ENCODE measurements around the gene ATF7. TPM values are rescaled to one million over a fixed set of nuclear protein-coding genes. Genes with fewer than 3 reads are reported as not detected.
"Not testable (repeated sequence)": the region's sequence is repeated elsewhere in the genome, so short reads cannot be mapped to it uniquely, and the experiment has no call there.

Gene ATF7
- total RNA-seq, 1 donor from 2014 or later, result 44.7 TPM

- DNase-seq (ENCODE audit: low spot score), result not testable (repeated sequence)
Measured at GRCh38 chr12:53598971-53599370, 27.2 kb downstream of the ATF7 start.

GRCh38 chr12:53596920-53597363 is 29.2 kb downstream of the ATF7 start:
- DNase-seq (ENCODE audit: low spot score), result no peak

- no peak for DNase-seq (ENCODE audit: low spot score)
Measured at GRCh38 chr12:53594897-53595615, 31.1 kb downstream of the ATF7 start.

DNA sequence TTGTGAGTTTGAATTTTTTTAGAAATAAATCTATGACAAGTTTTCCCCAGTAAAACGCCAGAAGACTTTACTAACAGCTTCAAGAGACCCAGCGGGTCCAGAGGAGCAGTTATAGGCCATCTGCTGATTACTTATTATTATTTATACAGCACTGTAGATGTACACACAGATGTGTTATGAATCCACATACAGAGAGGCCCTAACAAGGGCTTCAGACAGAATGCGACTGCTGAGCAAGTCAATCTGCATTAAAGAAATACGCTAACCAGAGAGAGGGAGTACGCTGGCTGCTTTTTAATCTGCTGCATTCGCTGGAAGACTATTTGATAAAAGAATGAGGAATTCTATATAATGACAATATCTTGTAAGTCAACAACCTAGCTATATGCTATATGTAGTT is 32.5 kb downstream of the ATF7 start:
- no peak for DNase-seq (ENCODE audit: low spot score)

DNA sequence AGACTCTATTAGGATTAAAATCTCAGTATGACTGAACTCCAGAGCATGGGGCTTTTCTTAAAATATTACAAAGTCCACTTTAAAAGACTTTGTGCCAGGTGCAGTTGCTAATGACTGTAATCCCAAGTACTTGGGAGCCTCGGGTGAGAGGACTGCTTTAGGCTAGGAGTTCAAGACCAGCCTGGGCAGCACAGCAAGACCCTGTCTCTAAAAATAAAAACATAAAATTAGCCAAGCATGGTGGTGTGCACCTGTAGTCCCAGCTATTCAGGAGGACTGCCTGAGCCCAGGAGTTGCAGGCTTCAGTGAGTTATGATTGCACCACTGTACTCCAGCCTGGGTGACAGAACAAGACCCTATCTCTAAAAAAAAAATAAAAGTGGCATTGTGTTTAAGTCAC is 33.2 kb downstream of the ATF7 start:
- no peak for DNase-seq (ENCODE audit: low spot score)

DNA sequence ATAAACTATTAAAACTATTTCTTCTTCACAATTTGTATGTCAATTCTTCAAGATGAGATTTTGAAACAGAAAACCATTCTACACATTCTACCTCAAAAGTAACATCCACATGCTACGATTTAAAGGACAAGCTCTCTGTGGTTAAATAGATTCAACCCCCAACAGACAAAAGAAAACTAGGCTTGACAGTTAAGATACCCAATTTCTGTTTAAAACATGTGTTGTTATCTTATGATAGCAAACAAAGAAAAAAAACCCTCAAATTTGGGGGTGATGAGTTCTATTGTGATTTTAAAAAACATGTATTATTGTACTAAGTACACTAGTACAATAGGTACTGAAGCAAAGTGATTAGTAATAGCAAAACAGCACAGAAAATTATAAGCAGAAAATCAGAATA is 33.8 kb downstream of the ATF7 start:
- no peak for DNase-seq (ENCODE audit: low spot score)

DNA sequence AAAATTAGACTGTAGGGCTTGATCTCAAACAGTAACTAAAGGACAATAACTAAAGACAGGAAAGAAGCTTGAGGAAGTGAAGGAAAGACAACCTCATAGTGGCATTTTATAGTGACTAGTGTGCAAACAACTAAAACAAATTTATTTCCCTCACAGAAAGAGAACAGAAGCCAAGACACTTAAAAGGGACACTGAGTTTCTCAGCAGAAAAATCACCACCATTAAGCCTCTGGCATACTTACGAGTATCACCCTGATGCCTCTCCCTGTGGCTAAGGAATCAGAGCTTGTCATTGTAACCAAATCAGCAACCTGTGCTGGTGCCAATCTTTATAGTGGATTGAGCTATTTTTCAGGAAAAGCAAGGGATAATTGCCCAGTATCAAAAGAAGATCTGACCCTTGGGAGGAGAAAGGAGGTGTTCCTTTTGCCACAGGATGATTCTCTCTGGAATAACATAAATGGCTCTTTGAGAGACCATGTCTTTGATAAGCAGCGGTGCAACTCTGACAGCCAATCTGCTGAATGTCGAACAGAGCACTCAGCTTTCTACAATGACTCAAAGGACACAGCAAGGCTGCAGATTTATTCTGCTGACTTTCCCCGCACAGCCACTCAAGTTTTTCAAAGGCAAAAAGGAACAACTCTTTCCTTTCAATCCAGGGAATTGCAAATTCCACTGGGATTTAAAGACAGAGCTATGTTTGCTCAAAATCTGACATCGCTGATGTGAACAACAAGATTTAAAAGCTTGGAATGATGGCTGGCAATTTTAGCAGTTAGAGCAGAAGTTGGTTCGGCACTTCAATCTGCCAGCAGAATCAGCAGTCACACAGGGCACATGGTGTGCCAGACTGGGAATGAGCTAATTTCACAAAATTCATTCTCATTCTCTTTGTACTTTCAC is 34.6 kb downstream of the ATF7 start:
- no peak for DNase-seq (ENCODE audit: low spot score)

DNA sequence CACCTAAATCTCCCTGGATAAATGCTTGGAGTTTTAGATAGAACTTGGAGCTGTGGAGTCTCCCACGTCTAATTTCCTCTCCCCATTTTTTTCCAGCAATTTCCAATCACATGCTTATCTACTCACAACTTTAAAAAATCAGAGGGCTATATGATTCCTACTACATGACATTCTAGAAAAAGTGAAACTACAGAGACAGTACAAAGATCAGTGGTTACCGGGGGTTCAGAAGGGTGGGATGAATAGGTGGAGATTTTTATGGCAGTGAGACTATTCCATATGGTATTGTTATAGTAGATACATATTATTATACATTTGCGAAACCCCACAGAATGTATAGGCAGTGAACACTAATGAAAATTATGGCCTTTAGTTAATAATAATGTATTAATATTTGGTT is 35.5 kb downstream of the ATF7 start:
- no peak for DNase-seq (ENCODE audit: low spot score)

GRCh38 chr12:53589915-53590314 is 36.3 kb downstream of the ATF7 start:
- DNase-seq (ENCODE audit: low spot score), result no peak

GRCh38 chr12:53589423-53589822 is 36.8 kb downstream of the ATF7 start:
- DNase-seq (ENCODE audit: low spot score), result no peak

GRCh38 chr12:53588123-53588522 is 38.1 kb downstream of the ATF7 start:
- no peak for DNase-seq (ENCODE audit: low spot score)

DNA sequence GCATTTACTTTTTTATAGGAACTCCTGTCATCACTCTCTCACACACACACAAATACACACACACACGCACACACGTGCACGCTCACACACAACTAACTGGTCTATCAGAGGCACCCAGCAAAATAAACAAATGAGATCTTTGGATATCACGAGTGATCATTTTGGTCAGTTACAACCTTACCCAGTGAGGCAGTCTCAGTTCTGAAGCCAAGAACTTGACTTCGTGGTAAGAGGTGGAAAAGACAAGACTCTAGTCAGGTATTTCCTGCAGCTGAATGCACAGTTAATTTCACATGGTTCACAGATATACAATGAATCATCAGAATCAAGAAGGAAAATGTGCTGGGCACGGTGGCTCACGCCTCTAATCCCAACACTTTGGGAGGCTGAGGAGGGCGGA is 39.4 kb downstream of the ATF7 start:
- no peak for DNase-seq (ENCODE audit: low spot score)

DNA sequence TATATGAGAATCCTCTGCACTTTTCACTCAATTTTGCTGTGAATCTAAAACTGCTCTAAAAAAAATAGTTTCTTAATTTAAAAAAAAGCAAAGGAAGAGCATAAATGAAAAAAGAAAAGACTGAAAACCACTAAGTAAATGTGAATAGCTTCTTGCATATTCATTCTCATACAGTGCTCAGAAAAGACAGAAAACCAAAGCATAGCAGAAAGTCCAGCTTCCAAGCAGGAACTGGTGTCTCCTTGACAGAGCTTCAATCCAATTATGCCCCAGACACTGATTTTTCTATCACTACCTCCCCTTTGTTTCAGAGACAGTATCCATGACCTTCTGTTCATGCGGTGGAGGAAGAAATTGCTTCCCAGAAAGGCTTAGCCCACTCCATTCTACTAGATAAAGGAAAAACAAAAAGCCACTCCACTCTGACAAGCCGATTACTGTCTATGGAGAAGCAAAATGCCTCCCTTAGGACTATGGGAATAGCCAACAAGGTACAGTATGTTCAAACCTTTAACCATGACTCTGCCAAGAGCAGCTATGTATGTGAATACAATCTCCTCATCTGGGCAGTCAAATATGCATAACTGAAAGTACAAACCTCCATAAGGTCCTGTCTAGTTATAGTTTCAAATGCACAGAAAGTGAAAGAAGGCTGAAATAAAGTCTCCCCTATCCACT is 40.6 kb downstream of the ATF7 start:
- no peak for DNase-seq (ENCODE audit: low spot score)

GRCh38 chr12:53579545-53579955 is 46.6 kb downstream of the ATF7 start:
- DNase-seq (ENCODE audit: low spot score), result no peak

- no peak for DNase-seq (ENCODE audit: low spot score)
Measured at GRCh38 chr12:53578783-53579182, 47.4 kb downstream of the ATF7 start.

GRCh38 chr12:53577941-53578352 is 48.2 kb downstream of the ATF7 start:
- DNase-seq (ENCODE audit: low spot score), result no peak

DNA sequence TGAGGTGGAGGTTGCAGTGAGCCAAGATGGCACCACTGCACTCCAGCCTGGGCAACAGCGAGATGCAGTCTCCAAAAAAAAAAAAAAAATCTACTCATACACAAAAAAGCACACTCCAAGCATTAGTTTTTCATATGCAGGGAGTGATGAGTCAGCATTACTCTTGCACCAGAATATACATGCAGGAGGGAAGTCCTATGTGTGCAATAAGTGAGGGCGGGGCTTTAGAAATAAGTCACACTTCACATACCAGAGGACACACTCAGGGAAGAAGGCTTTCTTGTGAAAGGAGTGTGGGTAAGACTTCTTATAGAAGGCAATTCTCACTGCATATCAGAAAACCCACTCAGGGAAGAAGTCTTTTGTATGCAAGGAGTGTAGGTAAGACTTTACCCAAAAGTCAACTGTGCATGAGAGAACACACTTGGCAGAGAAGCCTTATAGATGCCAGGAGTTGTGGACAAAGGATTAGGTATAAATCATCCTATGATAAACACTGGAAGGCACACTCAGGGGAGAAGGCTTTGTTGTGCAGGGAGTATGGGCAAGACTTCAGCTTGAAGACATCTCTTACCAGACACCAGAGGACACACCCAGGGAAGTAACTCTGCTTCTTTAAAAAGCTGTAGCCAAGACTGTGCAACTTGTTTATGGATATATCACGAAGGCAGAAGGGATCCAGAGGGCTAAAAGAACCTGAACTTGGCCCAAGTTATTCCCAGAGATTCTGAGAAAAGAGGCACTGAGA is 50.5 kb downstream of the ATF7 start:
- DNase-seq (ENCODE audit: low spot score), result no peak

- DNase-seq (ENCODE audit: low spot score), result no peak
Measured at GRCh38 chr12:53572134-53572758, 53.9 kb downstream of the ATF7 start.

DNA sequence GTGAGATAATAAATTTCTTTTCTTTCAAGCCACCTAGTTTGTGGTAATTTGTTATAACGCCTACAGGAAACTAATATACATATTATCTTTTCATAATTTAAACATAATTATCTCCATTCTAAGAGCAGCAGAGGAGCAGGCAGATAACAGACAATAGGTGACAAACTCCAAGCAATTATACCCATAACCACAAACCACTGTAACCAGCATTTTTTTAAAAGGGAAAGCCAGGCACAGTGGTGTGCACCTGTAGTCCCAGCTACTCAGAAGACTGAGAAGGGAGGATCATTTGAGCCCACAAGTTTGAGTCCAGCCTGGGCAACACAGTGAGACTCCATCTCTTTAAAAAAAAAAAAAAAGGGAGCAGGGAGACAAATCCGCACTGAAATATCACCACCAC is 54.9 kb downstream of the ATF7 start:
- DNase-seq (ENCODE audit: low spot score), result no peak

DNA sequence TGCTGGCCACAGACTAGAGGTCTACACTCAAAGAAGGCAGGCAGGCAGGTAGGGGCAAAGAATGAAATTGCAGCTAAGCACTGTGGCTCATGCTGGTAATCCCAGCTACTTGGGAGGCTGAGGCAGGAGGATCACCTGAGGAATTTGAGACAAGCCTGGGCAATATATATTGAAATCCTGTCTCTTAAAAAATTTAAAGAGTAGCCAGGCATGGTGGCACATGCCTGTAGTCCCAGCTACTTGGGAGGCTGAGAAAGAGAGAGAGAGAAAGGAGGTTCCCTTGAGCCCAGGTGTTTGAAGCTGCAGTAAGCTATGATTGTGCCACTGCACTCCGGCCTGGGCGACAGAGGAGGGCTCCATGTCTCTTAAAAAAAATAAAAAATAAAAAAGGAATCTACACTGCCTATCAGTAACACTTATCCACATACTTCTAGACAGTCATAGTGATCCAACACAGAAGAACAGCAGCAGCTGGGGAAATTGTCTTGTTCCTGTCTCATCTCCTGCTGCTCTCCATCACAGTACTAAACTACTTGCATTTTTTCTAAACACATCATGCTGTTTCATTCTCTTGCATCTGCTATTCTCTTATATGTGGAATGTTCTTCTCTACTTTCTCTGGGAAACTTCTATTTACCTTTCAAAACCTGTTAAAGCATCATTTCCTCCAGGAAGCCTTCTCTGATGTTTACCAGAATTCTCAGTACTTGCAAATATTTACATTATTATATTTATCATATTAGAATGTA is 57.2 kb downstream of the ATF7 start:
- no peak for DNase-seq (ENCODE audit: low spot score)
